Transverse colon (tissue), 4 donors: Measurements from ENCODE around the gene TCF23. TPM values are rescaled to one million over a fixed set of nuclear protein-coding genes. Genes with fewer than 3 reads are reported as not detected.

ENCODE experiments used
- DNase-seq: peaks from one replicate; pipeline ENCODE4 v3.0.0-alpha.2; 2019
- H3K27ac ChIP-seq, 4 donors: fragments of 200-600 bp; sonication (generic); 2 replicates each; pipeline ENCODE4 v1.5.1; 2016 to 2018; ENCODE audit warnings: inconsistent platforms in 4 of 4
- H3K27me3 ChIP-seq: fragments of 200-600 bp; sonication (generic); 2 replicates; pipeline ENCODE4 v1.5.1; 2017; ENCODE audit warnings: inconsistent platforms
- H3K36me3 ChIP-seq, 4 donors: fragments of 200-600 bp; sonication (generic); 2 replicates each; pipeline ENCODE4 v1.5.1; 2017 to 2019; ENCODE audit warnings: inconsistent platforms in 4 of 4
- H3K4me1 ChIP-seq, 4 donors: fragments of 200-600 bp; sonication (generic); 2 replicates each; pipeline ENCODE4 v1.5.1; 2017 to 2020; ENCODE audit warnings: inconsistent platforms in 4 of 4
- H3K4me3 ChIP-seq, 4 donors: fragments of 200-600 bp; sonication (generic); 1 replicate in 1 of 4; 2 replicates in 3 of 4; pipeline versions ENCODE4 v1.5.1 to v1.6.1; 2017 to 2019; ENCODE audit warnings: inconsistent platforms in 4 of 4
- H3K9me3 ChIP-seq, 2 donors: fragments of 200-600 bp; sonication (generic); 2 replicates each; pipeline ENCODE4 v1.5.1; 2017 to 2019; ENCODE audit warnings: inconsistent platforms in 2 of 2
- EP300 ChIP-seq: sonication (generic); formaldehyde crosslinking; IDR thresholded peaks from one replicate; pipeline ENCODE4 v1.6.1; 2017; ENCODE audit warnings: antibody characterized with exemption, low read depth
- POLR2A ChIP-seq: fragments of 450-650 bp; IDR thresholded peaks from one replicate; pipeline ENCODE4 v1.6.1; 2016; ENCODE audit warnings: antibody characterized with exemption, mild to moderate bottlenecking, moderate library complexity
- POLR2AphosphoS5 ChIP-seq, 3 donors: sonication (generic); formaldehyde crosslinking; IDR thresholded peaks; one replicate each; pipeline ENCODE4 v1.6.1; 2016; ENCODE audit warnings: antibody characterized with exemption in 3 of 3
- WGBS, 2 donors: methylation state at CpG; one replicate each; pipeline ENCODE4 v1.1.5; 2018; ENCODE audit warnings: low coverage in 1 of 2; 5-methylcytosine and 5-hydroxymethylcytosine counted together
- in situ Hi-C, 4 donors: fragments of 200-750 bp; cut with MboI; loops; one replicate each; pipeline versions ENCODE4 v1.15.0 to v1.15.1; 2017; ENCODE audit warnings: low sequenced_read_pairs in 3 of 4, low pct_ligation_motif_present in 1 of 4, low pct_unique_long_range_greater_than_20kb in 1 of 4
- intact Hi-C: fragments of 100-400 bp; cut with DNase I; formaldehyde crosslinking; loops from one replicate; pipeline ENCODE4 v1.15.1; 2023; ENCODE audit warnings: low total_unique reads
- total RNA-seq, 4 donors: library from RNA; depleted of rRNA; stranded (reverse); fragments of >200 nt; gene quantifications; one replicate each; pipeline ENCODE4 v1.1.0, GENCODE V29; 2016
- TF ChIP-seq, protein P1 (sequence below), 5 experiments: fragments of 200-600 bp in 3 of 5; fragments of 450-650 bp in 2 of 5; sonication (generic) in 3 of 5; IDR thresholded peaks; 1 replicate in 2 of 5; 2 replicates in 3 of 5; pipeline ENCODE4 v1.5.1; 2016 to 2017; ENCODE audit warnings: antibody characterized with exemption in 5 of 5, inconsistent platforms in 3 of 5, mild to moderate bottlenecking in 2 of 5, moderate library complexity in 1 of 5

Gene TCF23
- total RNA-seq, 4 donors from 2014 or later, result not detected

DNA sequence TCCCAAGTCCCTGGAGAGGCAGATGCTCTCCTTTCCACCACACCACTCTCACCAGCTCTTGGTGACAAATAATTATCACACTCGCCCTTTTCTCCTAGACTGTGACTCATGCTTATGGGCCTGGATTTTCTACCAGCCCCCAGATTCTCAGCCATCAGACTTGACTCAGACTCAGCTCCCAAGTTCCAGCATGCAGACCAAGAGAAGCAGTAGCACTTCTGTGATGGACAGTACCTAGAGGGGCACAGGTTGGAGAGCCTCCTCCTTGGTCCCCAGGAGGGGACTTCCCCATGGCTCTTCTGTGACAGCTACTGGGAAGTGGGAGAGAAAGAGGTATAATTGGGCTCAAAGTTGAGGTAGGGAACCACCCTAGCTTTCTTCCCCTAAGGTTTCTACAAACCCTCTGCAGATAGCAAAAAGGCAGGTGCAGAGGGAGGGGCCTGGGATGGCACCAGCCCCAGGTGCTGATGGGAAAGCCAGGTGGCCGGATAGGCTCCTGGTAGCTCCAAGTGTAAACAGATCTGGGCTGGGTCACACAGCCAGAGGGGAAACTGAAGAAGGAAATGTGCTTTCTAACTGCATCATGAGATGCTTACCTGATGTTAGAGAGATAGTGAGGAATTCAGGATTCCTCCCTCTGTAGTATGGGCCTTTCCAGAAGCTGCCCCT, 4.1 kb downstream of the TCF23 start:
- DNase-seq, result peak; percentile 44
- TF ChIP-seq, protein P1, sequence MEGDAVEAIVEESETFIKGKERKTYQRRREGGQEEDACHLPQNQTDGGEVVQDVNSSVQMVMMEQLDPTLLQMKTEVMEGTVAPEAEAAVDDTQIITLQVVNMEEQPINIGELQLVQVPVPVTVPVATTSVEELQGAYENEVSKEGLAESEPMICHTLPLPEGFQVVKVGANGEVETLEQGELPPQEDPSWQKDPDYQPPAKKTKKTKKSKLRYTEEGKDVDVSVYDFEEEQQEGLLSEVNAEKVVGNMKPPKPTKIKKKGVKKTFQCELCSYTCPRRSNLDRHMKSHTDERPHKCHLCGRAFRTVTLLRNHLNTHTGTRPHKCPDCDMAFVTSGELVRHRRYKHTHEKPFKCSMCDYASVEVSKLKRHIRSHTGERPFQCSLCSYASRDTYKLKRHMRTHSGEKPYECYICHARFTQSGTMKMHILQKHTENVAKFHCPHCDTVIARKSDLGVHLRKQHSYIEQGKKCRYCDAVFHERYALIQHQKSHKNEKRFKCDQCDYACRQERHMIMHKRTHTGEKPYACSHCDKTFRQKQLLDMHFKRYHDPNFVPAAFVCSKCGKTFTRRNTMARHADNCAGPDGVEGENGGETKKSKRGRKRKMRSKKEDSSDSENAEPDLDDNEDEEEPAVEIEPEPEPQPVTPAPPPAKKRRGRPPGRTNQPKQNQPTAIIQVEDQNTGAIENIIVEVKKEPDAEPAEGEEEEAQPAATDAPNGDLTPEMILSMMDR (IDR thresholded peaks at IDR 0.05), result no peak
- TF ChIP-seq POLR2A, result no peak
- TF ChIP-seq EP300, result no peak
- no peak for TF ChIP-seq POLR2AphosphoS5 (IDR thresholded peaks at IDR 0.05)
- H3K9me3 ChIP-seq, result no peaks in the 10 kb centered on the region
- no peaks in the 10 kb centered on the region for H3K36me3 ChIP-seq
- no peak overlapping the region for H3K4me3 ChIP-seq
- H3K4me1 ChIP-seq, result no peaks in the 10 kb centered on the region
- no peaks in the 10 kb centered on the region for H3K27me3 ChIP-seq
- WGBS, 2 donors, result 57% methylated on average over 2 of the region's 2 CpGs; no CpG with 5 or more reads in 1 of the 2 donors
- no peak overlapping the region for H3K27ac ChIP-seq
- in situ Hi-C loops, result no loop called here
- intact Hi-C loops, result no loop called here

DNA sequence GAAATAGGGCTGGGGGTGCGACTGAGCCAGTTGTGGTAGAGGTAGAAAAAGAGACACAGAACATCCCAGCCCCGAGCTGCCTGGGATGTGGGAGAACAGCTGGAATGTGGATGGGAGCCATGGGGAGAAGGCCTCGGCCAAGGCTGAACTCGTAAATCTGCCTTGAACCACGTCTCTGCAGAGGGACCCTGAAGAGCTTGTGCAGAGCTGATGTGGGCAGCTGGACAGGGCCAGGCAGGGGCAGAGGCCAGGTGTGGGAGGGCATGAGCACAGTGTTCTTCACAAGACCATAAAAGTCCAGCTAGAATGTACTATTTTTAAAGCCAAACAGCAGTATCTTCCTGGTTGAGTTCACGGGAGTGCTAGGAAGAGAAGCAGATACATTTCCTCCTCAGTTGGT, 5.7 kb downstream of the TCF23 start:
- 58% methylated on average over 6 of the region's 6 CpGs; no CpG with 5 or more reads in 1 of the 2 donors for WGBS, 2 donors
- H3K27ac ChIP-seq, result no peak overlapping the region
- H3K4me1 ChIP-seq, result no peaks in the 10 kb centered on the region
- intact Hi-C loops, result no loop called here
- H3K36me3 ChIP-seq, result no peaks in the 10 kb centered on the region
- in situ Hi-C loops, result no loop called here
- DNase-seq, result no peak
- H3K27me3 ChIP-seq, result no peaks in the 10 kb centered on the region
- H3K4me3 ChIP-seq, result no peak overlapping the region
- H3K9me3 ChIP-seq, result no peaks in the 10 kb centered on the region
- TF ChIP-seq, protein P1 (IDR thresholded peaks at IDR 0.05), result no peak
- TF ChIP-seq POLR2AphosphoS5 (IDR thresholded peaks at IDR 0.05) (no peak), POLR2A (no peak), EP300 (no peak)

DNA sequence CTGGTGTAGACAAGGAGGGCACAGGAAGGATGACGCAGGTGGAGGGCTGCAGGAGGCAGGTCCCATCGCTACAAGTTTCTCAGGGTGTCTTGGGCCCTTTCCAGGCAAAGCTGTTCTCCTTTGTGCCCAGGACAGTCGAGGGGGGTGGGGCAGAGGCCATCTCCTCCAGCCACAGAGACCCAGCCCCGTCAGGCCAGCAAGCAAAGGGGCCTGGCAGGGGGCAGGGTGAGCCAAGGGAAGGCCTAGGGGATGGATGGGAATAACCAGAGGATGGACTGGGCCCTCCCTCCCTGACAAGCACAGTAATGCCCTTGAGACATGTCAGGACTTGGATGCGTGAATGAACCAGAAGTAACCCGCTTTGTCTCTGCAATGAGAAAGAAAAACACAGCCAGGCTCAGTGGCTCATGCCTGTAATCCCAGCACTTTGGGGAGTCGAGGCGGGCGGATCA, 6.3 kb downstream of the TCF23 start:
- Histone ChIP-seq H3K27ac (no peak overlapping the region), H3K4me1 (no peaks in the 10 kb centered on the region), H3K9me3 (no peaks in the 10 kb centered on the region), H3K4me3 (no peak overlapping the region), H3K36me3 (no peaks in the 10 kb centered on the region), H3K27me3 (no peaks in the 10 kb centered on the region)
- no peak for DNase-seq
- TF ChIP-seq, protein P1 (IDR thresholded peaks at IDR 0.05), result no peak
- TF ChIP-seq EP300, result no peak
- no peak for TF ChIP-seq POLR2A
- no peak for TF ChIP-seq POLR2AphosphoS5 (IDR thresholded peaks at IDR 0.05)
- intact Hi-C loops, result no loop called here
- in situ Hi-C loops, result no loop called here
- WGBS, 2 donors, result 60 to 85% methylated on average over 1 to 9 of the region's 9 CpGs

DNA sequence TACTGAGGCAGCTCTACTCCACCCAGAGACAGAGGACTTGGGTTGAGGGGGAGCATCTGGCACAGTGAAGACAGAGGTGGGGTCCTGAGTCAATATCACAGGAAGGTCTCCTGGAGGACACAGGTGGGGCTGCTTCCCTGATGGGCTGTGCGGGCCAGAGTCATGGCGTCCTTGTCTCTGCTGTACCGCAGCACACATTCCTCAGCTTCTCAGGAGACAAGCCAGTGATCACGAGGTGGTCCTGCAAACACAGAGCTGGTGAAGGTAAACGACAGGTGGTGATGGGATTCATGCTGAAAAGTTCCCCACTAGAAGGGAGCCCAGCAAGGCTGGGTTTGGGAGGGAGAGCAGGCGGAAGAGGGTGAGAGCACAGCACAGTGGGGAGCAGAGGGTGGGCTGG, 9.7 kb downstream of the TCF23 start:
- H3K27ac ChIP-seq, result no peak overlapping the region
- in situ Hi-C loops, result no loop called here
- H3K4me1 ChIP-seq, result no peaks in the 10 kb centered on the region
- H3K27me3 ChIP-seq, result no peaks in the 10 kb centered on the region
- WGBS, 2 donors, result 72% methylated on average over 6 of the region's 6 CpGs; no CpG with 5 or more reads in 1 of the 2 donors
- DNase-seq, result no peak
- no peaks in the 10 kb centered on the region for H3K36me3 ChIP-seq
- H3K4me3 ChIP-seq, result no peak overlapping the region
- H3K9me3 ChIP-seq, result no peaks in the 10 kb centered on the region
- no peak for TF ChIP-seq POLR2AphosphoS5 (IDR thresholded peaks at IDR 0.05)
- TF ChIP-seq, protein P1 (IDR thresholded peaks at IDR 0.05), result no peak
- TF ChIP-seq POLR2A, result no peak
- no peak for TF ChIP-seq EP300
- intact Hi-C loops, result no loop called here
